SK-N-MC (cell line): ENCODE measurements around the gene ACTL7B.
A peak's percentile ranks its signal among the peaks of the same experiment; 100 is the strongest.

Experiments used
- DNase-seq: peaks from one replicate; pipeline ENCODE4 v3.0.0-alpha.2; 2011; ENCODE audit warnings: low read depth, low spot score
- H3K27ac ChIP-seq: fragments of 200-600 bp; sonication (generic); 2 replicates; pipeline ENCODE4 v1.5.1; 2016; ENCODE audit warnings: mixed run types
- H3K36me3 ChIP-seq: fragments of 200-600 bp; sonication (generic); 2 replicates; pipeline ENCODE4 v1.6.1; 2017; ENCODE audit warnings: antibody characterized with exemption, low read length, mixed read lengths; ENCODE audit not compliant: insufficient read depth
- H3K4me3 ChIP-seq: fragments of 200-600 bp; sonication (generic); 2 replicates; pipeline ENCODE4 v1.5.1; 2016
- H3K9ac ChIP-seq: fragments of 200-600 bp; sonication (generic); 2 replicates; pipeline ENCODE4 v1.8.0; 2017; ENCODE audit warnings: mixed run types, mixed read lengths; ENCODE audit not compliant: insufficient read length
- H3K9me3 ChIP-seq: fragments of 200-600 bp; sonication (generic); 2 replicates; pipeline ENCODE4 v1.6.1; 2017; ENCODE audit warnings: low read depth, mild to moderate bottlenecking, antibody characterized with exemption, low read length, moderate library complexity, mixed read lengths
- EZH2 ChIP-seq: fragments of 200-600 bp; sonication (generic); IDR thresholded peaks from one replicate; pipeline ENCODE4 v1.6.1; 2017; ENCODE audit warnings: antibody characterized with exemption
- FOXP2 ChIP-seq: optimal IDR thresholded peaks from 2 replicates; pipeline ENCODE3; 2011; ENCODE audit warnings: mild to moderate bottlenecking, moderate library complexity; ENCODE audit not compliant: insufficient read depth; ENCODE audit errors: extremely low read length, control extremely low read depth
- POLR2AphosphoS5 ChIP-seq: IDR thresholded peaks from 2 replicates; pipeline ENCODE4 v1.6.1; 2012; ENCODE audit warnings: mild to moderate bottlenecking, low read depth, low read length, borderline replicate concordance

ACTL7B gene

GRCh38 chr9:108863891-108864290 lies 8.1 kb upstream of the ACTL7B start:
- no peak for DNase-seq
- Histone ChIP-seq H3K9ac (no peak overlapping the region), H3K27ac (no peak overlapping the region), H3K4me3 (no peak overlapping the region), H3K36me3 (peaks cover 9% of the 10 kb centered on the region; the same call in 1 of the 2 replicates), H3K9me3 (no peaks in the 10 kb centered on the region)
- no peak for TF ChIP-seq EZH2
- TF ChIP-seq FOXP2: no peak
- no peak for TF ChIP-seq POLR2AphosphoS5

- DNase-seq: no peak
- TF ChIP-seq FOXP2: no peak
- Histone ChIP-seq H3K9ac (no peak within 1 kb of the TSS), H3K9me3 (no peaks in the 10 kb centered on the region), H3K4me3 (no peak within 1 kb of the TSS), H3K27ac (no peak within 1 kb of the TSS), H3K36me3 (no peaks in the 10 kb centered on the region)
Observed at GRCh38 chr9:108861997-108862396, 6.2 kb upstream of the ACTL7B start, which contains the start of gene ACTL7A. TSS of gene ACTL7A (plus strand) at chr9:108862266. CDS start at chr9:108862323, 57 bp downstream.

- no peak overlapping the region for H3K27ac ChIP-seq
- TF ChIP-seq EZH2: no peak
- no peak for TF ChIP-seq POLR2AphosphoS5
- TF ChIP-seq FOXP2: no peak
- H3K4me3 ChIP-seq: no peak overlapping the region
- no peaks in the 10 kb centered on the region for H3K9me3 ChIP-seq
- no peak for DNase-seq
- H3K9ac ChIP-seq: no peak overlapping the region
- no peaks in the 10 kb centered on the region for H3K36me3 ChIP-seq
Observed at GRCh38 chr9:108861464-108861863, 5.7 kb upstream of the ACTL7B start.

GRCh38 chr9:108860764-108861163 lies 5.0 kb upstream of the ACTL7B start:
- H3K9ac ChIP-seq: no peak overlapping the region
- no peaks in the 10 kb centered on the region for H3K9me3 ChIP-seq
- no peak for DNase-seq
- H3K4me3 ChIP-seq: no peak overlapping the region
- no peaks in the 10 kb centered on the region for H3K36me3 ChIP-seq
- no peak overlapping the region for H3K27ac ChIP-seq
- TF ChIP-seq FOXP2: no peak
- TF ChIP-seq EZH2: no peak
- TF ChIP-seq POLR2AphosphoS5: no peak

GRCh38 chr9:108860354-108860753 lies 4.6 kb upstream of the ACTL7B start:
- Histone ChIP-seq H3K4me3 (no peak overlapping the region), H3K9me3 (no peaks in the 10 kb centered on the region), H3K9ac (no peak overlapping the region), H3K27ac (no peak overlapping the region), H3K36me3 (no peaks in the 10 kb centered on the region)
- DNase-seq: peak; percentile 10
- no peak for TF ChIP-seq POLR2AphosphoS5
- TF ChIP-seq FOXP2: no peak
- no peak for TF ChIP-seq EZH2

- Histone ChIP-seq H3K9me3 (no peaks in the 10 kb centered on the region), H3K36me3 (no peaks in the 10 kb centered on the region), H3K27ac (no peak overlapping the region), H3K9ac (no peak overlapping the region), H3K4me3 (no peak overlapping the region)
- no peak for TF ChIP-seq EZH2
- TF ChIP-seq FOXP2: no peak
- TF ChIP-seq POLR2AphosphoS5: no peak
- no peak for DNase-seq
Observed at GRCh38 chr9:108859459-108860114, 3.8 kb upstream of the ACTL7B start.

- Histone ChIP-seq H3K9ac (no peak overlapping the region), H3K9me3 (no peaks in the 10 kb centered on the region), H3K36me3 (no peaks in the 10 kb centered on the region), H3K27ac (no peak overlapping the region), H3K4me3 (no peak overlapping the region)
- DNase-seq: no peak
- TF ChIP-seq POLR2AphosphoS5 (no peak), FOXP2 (no peak), EZH2 (no peak)
Observed at GRCh38 chr9:108857572-108857971, 1.8 kb upstream of the ACTL7B start.

GRCh38 chr9:108855529-108855886 lies 278 bp downstream of the ACTL7B start:
- no peaks in the 10 kb centered on the region for H3K36me3 ChIP-seq
- DNase-seq: no peak
- H3K4me3 ChIP-seq: no peak overlapping the region
- H3K9ac ChIP-seq: no peak overlapping the region
- H3K27ac ChIP-seq: no peak overlapping the region
- TF ChIP-seq FOXP2 (no peak), EZH2 (no peak), POLR2AphosphoS5 (no peak)
- no peaks in the 10 kb centered on the region for H3K9me3 ChIP-seq
